Measurements from ENCODE around the gene HCST. TPM values are rescaled to one million over a fixed set of nuclear protein-coding genes. Genes with fewer than 3 reads are reported as not detected.
"Not testable (repeated sequence)": the region's sequence is repeated elsewhere in the genome, so short reads cannot be mapped to it uniquely, and the experiment has no call there.

HCST gene, protein sequence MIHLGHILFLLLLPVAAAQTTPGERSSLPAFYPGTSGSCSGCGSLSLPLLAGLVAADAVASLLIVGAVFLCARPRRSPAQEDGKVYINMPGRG
- total RNA-seq, result 7.1 TPM
- long read RNA-seq, partial matches to known transcripts, result 1 of 2 reads
- long read RNA-seq, other reads (novel, unspliced or antisense), result 0 of 2 reads

DNA sequence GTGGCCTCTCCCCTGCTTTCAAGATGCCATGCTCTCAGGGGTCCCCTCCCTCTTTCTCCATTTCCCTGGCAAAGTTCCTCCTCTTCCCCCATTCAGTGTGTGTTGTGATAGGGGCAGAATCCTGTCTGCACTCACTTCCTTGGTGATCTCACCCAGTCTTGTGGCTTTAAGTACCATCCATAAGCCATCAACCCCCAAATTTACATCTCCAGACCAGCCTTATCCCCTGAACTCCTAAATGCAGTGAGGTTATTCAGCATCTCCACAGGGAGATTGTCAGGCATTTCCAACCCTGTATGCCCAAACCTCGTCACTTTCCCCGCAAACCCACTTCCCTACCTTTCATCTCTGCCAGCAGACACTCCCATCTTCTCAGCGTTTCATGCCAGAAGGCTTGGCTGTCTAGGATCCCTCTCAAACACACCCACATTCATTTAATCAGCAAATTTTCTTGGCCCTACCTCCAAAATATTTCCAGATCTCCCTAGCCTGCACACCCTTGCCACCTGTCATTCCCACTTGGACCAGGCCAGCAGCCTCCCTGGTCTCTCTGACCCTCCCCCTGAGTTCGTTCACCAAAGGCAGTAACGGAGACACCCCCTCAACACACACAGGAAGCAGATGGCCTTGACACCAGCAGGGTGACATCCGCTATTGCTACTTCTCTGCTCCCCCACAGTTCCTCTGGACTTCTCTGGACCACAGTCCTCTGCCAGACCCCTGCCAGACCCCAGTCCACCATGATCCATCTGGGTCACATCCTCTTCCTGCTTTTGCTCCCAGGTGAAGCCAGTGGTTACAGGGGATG lies at the start of gene HCST:
Gene HCST (plus strand): TSS at position 676 of the 808 bp plus-strand sequence. CDS start 65 bp downstream, at position 741.
- intact Hi-C loops (cut with micrococcal nuclease), result no loop called here
- DNase-seq, result no peak
- no peak for ATAC-seq

DNA sequence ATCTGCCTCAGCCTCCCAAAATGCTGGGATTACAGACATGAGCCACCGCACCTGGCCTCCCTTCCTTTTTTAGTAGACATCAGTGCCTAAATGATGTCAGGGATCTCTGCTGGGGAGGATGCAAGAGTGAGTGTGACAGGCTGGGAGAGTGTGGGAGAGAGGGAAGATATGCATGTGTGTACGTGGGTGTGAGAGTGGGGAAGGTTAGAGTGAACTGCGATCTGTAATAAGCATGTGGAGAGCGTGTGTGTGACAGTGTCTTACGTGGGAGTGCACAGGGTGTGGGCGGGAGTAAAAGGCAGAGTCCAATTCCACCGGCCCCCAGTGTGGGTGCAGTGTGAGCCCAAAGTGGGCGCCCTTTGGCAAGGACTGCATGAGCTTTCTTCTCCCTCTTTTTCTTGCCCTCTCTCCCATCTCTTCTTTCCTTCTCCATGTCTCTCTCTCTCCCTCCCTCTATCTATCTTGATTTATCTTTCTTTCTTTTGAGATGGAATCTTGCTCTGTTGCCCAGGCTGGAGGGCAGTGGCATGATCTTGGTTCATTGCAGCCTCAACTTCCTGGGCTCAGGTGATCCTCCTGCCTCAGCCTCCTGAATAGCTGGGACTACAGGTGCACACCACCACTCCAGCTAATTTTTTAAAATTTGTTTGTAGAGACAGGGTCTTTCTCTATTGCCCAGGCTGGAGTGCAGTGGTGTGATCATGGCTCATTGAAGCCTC lies 49.1 kb upstream of the HCST start:
- intact Hi-C loops (cut with micrococcal nuclease), result no loop called here
- DNase-seq (no peak), ATAC-seq (no peak)

DNA sequence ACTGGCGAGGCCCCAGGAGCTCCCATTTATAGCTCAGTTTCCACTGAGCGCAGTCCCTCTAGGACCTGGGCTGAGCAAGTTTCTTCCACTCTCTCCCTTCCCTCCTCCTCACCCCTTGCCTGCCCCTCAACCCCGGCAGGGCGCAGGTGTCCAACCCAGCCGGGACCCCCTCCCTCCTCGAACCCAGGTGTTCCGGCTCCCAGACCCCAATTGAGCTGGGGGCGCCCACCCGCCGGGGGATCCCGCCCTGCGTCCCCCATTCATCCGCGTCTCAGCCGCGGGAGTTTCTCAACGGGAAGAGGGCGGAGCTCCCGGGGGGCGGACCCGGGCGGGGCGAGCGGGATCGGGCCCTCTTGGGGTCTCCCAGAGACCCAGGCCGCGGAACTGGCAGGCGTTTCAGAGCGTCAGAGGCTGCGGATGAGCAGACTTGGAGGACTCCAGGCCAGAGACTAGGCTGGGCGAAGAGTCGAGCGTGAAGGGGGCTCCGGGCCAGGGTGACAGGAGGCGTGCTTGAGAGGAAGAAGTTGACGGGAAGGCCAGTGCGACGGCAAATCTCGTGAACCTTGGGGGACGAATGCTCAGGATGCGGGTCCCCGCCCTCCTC lies 45.7 kb upstream of the HCST start, which contains the start of gene KIRREL2:
Gene KIRREL2 (plus strand): TSS at position 366 of the 604 bp plus-strand sequence. CDS start 209 bp downstream, at position 575.
- no peak for DNase-seq
- ATAC-seq, result peak; percentile 42
- intact Hi-C loops (cut with micrococcal nuclease), result no loop called here

DNA sequence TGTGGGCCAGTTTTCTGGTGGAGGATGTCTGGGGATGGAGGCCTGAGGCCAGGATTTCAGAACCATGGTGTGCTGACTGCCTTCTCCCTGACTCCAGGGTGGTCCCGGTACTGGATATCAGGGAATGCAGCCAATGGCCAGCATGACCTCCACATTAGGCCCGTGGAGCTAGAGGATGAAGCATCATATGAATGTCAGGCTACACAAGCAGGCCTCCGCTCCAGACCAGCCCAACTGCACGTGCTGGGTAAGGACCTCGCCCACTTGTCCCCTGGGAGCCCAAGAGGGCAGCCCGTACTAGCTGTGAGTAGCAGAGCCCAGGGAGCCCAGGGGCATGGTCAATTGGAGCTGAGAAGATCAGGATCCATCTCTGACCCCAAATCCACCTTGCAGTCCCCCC lies 44.0 kb upstream of the HCST start:
- no peak for DNase-seq
- ATAC-seq, result no peak
- intact Hi-C loops (cut with micrococcal nuclease), result no loop called here

- no peak for ATAC-seq
- intact Hi-C loops (cut with micrococcal nuclease), result no loop called here
These were observed 42.9 kb upstream of the HCST start for GRCh38 chr19:35859414-35859813.

GRCh38 chr19:35860436-35860817 lies 41.9 kb upstream of the HCST start:
- DNase-seq (no peak), ATAC-seq (no peak)
- intact Hi-C loops (cut with micrococcal nuclease), result no loop called here

More at GRCh38 chr19:35859414-35859813, 42.9 kb upstream of the HCST start:
- no peak for DNase-seq

- ATAC-seq, result peak; percentile 66
- intact Hi-C loops (cut with micrococcal nuclease), result no loop called here
- DNase-seq, result no peak
These were observed 41.3 kb upstream of the HCST start for GRCh38 chr19:35860818-35861639.

DNA sequence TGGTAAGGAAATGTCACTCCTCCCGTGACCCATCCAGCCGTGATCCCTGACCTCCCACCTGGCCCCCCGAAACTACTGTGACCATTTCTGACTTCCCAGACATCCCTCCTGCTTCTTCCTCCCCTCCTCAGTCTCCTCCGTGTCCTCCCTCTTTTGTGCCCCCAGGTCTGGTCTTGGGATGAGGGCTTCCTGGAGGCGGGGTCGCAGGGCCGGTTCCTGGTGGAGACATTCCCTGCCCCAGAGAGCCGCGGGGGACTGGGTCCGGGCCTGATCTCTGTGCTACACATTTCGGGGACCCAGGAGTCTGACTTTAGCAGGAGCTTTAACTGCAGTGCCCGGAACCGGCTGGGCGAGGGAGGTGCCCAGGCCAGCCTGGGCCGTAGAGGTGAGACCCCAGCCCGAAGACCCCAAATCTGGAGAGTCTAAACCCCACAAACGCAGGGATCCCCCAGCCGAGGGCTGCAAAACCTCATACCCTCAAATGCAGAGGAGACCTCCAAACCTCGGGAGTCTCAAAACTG lies 40.6 kb upstream of the HCST start:
- ATAC-seq (no peak), DNase-seq (no peak)
- intact Hi-C loops (cut with micrococcal nuclease), result no loop called here

- ATAC-seq, result no peak
- intact Hi-C loops (cut with micrococcal nuclease), result no loop called here
- DNase-seq, result no peak
These were observed 39.8 kb upstream of the HCST start for GRCh38 chr19:35862528-35862927.

DNA sequence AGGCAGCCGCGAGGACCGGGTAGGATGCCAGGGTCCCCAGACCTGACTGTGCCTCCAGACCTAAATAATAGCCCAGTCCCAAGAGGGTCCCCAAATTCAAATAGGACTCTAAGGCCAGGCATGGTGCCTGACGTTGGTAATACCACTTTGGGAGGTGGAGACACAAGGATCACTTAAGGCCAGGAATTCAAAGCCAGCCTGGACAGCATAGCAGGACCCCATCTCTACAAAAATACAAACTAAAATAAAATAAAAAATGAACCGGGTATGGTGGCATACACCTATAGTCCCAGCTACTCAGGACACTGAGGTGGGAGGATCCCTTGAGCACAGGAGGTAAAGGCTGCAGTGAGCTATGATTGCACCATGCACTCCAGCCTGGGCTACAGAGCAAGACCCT lies 39.3 kb upstream of the HCST start:
- intact Hi-C loops (cut with micrococcal nuclease), result no loop called here
- ATAC-seq (no peak), DNase-seq (no peak)

DNA sequence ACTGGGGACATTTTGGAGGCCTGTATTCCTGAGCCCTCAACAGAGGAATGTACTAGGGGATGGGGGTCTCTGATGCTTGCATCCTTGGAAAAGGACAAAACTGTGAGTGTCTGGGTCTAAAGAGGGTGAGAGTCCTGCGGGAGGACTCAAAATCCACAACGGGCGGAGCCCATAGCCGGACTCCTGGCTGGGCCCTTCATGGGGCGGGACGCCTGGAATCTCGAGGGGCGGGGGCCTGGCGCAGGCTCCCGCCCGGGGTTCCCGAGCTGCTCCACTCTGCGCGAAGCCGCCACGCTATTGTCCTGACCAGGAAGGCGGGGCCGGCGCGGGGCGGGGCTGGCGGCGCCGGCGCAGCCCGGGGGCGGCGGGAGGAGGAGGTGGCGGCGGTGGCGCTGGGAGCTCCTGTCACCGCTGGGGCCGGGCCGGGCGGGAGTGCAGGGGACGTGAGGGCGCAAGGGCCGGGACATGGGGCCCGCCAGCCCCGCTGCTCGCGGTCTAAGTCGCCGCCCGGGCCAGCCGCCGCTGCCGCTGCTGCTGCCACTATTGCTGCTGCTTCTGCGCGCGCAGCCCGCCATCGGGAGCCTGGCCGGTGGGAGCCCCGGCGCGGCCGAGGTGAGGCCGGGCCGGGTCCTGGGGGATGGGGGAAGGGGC lies 34.0 kb upstream of the HCST start, which contains the start of gene APLP1:
Gene APLP1 (plus strand): TSS at position 403 of the 651 bp plus-strand sequence. CDS start 63 bp downstream, at position 466.
- intact Hi-C loops (cut with micrococcal nuclease), result no loop called here
- peak; percentile 96 for ATAC-seq
- peak; percentile 86 for DNase-seq

DNA sequence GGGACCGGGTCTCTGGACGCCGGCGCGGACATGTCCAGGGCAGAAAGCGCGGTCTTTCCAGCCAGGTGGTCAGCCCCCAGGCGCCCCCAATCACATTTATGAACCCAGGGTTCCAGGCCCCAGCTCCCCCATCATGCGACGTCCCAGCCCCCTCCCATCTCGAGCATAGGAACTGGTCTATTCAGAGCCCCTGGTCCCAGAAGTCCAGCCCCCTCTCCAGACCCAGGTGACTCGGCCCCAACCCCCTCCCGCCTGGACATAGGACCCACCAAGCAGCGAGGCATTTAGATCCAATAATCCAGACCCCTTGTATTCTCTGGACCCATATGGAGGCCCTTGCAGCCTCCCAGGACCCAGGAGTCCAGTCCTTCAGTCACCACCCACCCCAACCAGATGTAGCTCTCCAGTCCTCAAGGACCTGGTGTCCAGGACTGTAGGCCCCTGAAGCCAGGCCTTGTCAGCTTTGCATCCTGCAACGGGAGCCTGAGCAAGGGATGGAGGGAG lies 33.5 kb upstream of the HCST start:
- ATAC-seq (no peak), DNase-seq (no peak)
- intact Hi-C loops (cut with micrococcal nuclease), result no loop called here

DNA sequence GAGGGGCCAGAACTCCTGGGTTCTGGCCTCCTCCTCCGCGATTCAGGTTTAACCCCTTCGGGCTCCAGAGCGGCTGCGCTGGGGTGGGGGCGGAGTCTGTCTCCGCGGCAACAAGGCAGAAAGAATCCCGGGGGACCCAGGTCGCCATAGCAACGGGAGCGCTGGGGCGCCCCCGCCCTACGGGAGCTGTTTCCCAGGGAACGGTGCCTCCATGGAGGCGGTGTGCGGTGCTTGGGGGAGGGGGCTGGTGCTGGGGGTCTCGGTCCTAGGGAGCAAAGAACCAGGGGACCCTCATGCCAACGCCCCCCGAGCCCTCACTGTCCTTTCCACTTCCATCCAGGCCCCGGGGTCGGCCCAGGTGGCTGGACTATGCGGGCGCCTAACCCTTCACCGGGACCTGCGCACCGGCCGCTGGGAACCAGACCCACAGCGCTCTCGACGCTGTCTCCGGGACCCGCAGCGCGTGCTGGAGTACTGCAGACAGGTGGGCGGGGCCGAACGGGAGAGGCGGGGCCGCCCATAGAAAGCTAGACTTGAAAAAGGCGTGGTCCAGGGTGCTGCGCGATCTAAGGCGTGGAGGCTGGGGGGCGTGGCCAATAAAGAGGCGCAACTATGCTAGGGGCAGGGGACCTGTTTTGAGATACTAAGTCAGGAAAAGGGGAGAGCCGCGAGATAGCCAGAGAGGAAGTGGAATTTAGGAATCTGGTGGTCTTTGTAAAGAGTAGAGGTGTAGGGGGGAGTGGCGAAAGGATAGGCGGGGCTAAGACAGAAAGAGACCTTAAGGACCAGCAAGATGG lies 32.8 kb upstream of the HCST start:
- intact Hi-C loops (cut with micrococcal nuclease), result no loop called here
- ATAC-seq (peak; percentile 73), DNase-seq (peak; percentile 78)

DNA sequence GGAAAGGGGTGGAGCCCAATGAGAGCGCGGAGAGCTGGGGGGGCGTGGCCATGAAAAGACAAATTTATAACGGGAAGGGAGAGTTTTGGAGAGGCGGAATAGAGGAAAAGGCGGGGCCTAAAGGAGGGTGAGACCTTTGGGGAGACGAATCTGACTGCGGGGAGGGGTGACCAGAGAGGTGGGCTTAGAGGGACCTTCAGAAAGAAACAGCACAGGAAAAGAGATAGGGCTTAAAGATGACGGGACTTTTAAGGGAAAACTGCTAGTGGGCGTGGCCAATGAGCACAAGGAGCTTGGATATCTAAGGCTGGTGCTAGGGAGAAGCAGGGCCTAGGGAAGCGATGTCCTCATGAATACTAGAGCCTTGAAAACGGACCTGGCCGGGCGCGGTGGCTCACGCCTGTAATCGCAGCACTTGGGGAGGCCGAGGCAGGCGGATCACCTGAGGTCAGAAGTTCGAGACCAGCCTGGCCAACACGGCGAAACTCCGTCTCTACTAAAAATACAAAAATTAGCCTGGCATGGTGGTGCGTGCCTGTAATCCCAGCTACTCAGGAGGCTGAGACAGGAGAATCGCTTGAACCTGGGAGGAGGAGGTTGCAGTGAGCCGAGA lies 32.1 kb upstream of the HCST start:
- DNase-seq; ATAC-seq; intact Hi-C loops (cut with micrococcal nuclease): not testable (repeated sequence)

GRCh38 chr19:35870798-35871197 lies 31.5 kb upstream of the HCST start:
- intact Hi-C loops (cut with micrococcal nuclease), result no loop called here
- DNase-seq (no peak), ATAC-seq (no peak)

DNA sequence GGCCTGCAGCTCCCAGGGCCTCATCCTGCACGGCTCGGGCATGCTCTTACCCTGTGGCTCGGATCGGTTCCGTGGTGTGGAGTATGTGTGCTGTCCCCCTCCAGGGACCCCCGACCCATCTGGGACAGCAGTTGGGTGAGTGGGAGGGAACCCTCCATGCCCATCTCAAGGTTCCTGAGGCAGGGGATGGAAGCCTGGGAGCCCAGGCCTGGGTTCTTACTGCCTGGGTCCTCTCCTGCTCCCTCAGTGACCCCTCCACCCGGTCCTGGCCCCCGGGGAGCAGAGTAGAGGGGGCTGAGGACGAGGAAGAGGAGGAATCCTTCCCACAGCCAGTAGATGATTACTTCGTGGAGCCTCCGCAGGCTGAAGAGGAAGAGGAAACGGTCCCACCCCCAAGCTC lies 30.7 kb upstream of the HCST start:
- intact Hi-C loops (cut with micrococcal nuclease), result no loop called here
- ATAC-seq (no peak), DNase-seq (no peak)

GRCh38 chr19:35872180-35872579 lies 30.1 kb upstream of the HCST start:
- DNase-seq (no peak), ATAC-seq (no peak)
- intact Hi-C loops (cut with micrococcal nuclease), result no loop called here

Measured in left ventricle myocardium superior (tissue), 1 donor.